SU-DHL-6 (cell line): Measurements from ENCODE around the gene ARFGEF3.

ENCODE experiments used
- EZH2phosphoT487 ChIP-seq: fragments of 200-600 bp; sonication (generic), shearing (Covaris generic); conservative IDR thresholded peaks from 2 replicates; pipeline ENCODE4 v1.6.1; 2018; ENCODE audit warnings: mild to moderate bottlenecking, antibody characterized with exemption, low read length, moderate library complexity, mixed read lengths
- TF ChIP-seq, protein P1 (sequence below): fragments of 200-600 bp; sonication (generic); IDR thresholded peaks from one replicate; pipeline ENCODE4 v1.5.1; 2017; ENCODE audit warnings: antibody characterized with exemption, mild to moderate bottlenecking, low read length, moderate library complexity; ENCODE audit not compliant: insufficient read depth, poor library complexity, severe bottlenecking

DNA sequence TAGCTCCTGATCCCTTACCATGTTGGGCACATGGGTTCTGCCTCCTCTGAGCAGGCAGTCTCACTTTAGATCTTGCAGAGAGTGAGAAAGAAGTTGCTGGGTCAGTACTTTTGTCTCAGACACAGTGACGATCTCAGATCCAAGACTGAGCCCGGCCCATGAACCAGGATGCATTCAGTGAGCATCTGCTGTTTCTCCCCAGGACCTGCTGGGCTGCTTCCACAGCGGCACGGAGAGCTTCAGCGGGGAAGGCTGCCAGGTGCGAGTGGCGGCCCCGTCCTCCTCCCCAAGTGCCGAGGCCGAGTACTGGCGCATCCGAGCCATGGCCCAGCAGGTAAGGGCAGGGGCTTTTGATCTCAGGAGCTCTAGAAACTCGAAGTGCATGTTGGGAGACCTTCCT lies 162.1 kb downstream of the ARFGEF3 start:
- TF ChIP-seq, protein P1, sequence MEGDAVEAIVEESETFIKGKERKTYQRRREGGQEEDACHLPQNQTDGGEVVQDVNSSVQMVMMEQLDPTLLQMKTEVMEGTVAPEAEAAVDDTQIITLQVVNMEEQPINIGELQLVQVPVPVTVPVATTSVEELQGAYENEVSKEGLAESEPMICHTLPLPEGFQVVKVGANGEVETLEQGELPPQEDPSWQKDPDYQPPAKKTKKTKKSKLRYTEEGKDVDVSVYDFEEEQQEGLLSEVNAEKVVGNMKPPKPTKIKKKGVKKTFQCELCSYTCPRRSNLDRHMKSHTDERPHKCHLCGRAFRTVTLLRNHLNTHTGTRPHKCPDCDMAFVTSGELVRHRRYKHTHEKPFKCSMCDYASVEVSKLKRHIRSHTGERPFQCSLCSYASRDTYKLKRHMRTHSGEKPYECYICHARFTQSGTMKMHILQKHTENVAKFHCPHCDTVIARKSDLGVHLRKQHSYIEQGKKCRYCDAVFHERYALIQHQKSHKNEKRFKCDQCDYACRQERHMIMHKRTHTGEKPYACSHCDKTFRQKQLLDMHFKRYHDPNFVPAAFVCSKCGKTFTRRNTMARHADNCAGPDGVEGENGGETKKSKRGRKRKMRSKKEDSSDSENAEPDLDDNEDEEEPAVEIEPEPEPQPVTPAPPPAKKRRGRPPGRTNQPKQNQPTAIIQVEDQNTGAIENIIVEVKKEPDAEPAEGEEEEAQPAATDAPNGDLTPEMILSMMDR, result no peak
- no peak for TF ChIP-seq EZH2phosphoT487
